ENCODE data around the gene OR2L8.

The OR2L8 gene

GRCh38 chr1:247998811-247999210 is 50.2 kb downstream of the OR2L8 start:
- no peak for DNase-seq

Data from MV-4-11 (cell line).